Measurements from ENCODE around the gene HDAC4.

GRCh38 chr2:239382384-239382880 lies 18.4 kb downstream of the HDAC4 start:
- TF ChIP-seq CTCF (conservative IDR thresholded peaks at IDR 0.05; ENCODE audit: low read length), result no peak
- no peak for TF ChIP-seq EZH2phosphoT487 (IDR thresholded peaks at IDR 0.05; ENCODE audit: borderline replicate concordance)

Measured in Loucy (cell line).